IMR-90 (cell line): ENCODE results near the gene PUS3. TPM values are rescaled to one million over a fixed set of nuclear protein-coding genes. Genes with fewer than 3 reads are reported as not detected.

Experiments
- ATAC-seq: fragments of 200-7000 bp; cut with Tn5 transposase; 2 replicates; pipeline ENCODE4 v1.9.1; 2020; ENCODE audit warnings: low read depth, mild to moderate bottlenecking, moderate library complexity
- BruUV-seq: library from RNA; stranded (reverse); fragments of 400-500 nt; replicated peaks from 2 replicates; lab custom pipeline; 2021; lab: Mats Ljungman, UMichigan
- CTCF ChIA-PET: fragments of 300-600 bp; formaldehyde crosslinking; extraction: SDS; loops from one replicate; lab custom pipeline; 2021; ENCODE audit warnings: antibody characterized with exemption; lab: Yijun Ruan, JAX
- POLR2A ChIA-PET: fragments of 300-600 bp; sonication (Branson Sonifier 250); formaldehyde crosslinking; loops from one replicate; lab custom pipeline; 2022; ENCODE audit warnings: antibody characterized with exemption; ENCODE audit not compliant: unreplicated experiment; lab: Charles Lee
- DNase-seq: peaks from one replicate; pipeline ENCODE4 v3.0.0; 2013
- H2AFZ ChIP-seq: replicated peaks from 2 replicates; pipeline ENCODE3; 2013; ENCODE audit warnings: low read length, mild to moderate bottlenecking; ENCODE audit not compliant: poor library complexity
- H2AK5ac ChIP-seq: 2 replicates; pipeline ENCODE4 v1.6.1; 2013; ENCODE audit warnings: low read depth, low read length, inconsistent platforms
- H2AK9ac ChIP-seq: replicated peaks from 2 replicates; pipeline ENCODE3; 2013; ENCODE audit warnings: mild to moderate bottlenecking, low read depth, low read length, moderate library complexity; ENCODE audit not compliant: poor library complexity
- H2BK120ac ChIP-seq: 2 replicates; pipeline ENCODE4 v1.6.1; 2013; ENCODE audit warnings: low read depth, low read length, inconsistent platforms
- H2BK15ac ChIP-seq: 3 replicates; pipeline ENCODE4 v1.6.1; 2013; ENCODE audit warnings: low read depth, low read length, inconsistent platforms
- H2BK20ac ChIP-seq: 2 replicates; pipeline ENCODE4 v1.6.1; 2013; ENCODE audit warnings: low read depth, mild to moderate bottlenecking, inconsistent platforms, low read length, moderate library complexity
- H2BK5ac ChIP-seq: 2 replicates; pipeline ENCODE4 v1.6.1; 2013; ENCODE audit warnings: mild to moderate bottlenecking, low read depth, low read length, inconsistent platforms; ENCODE audit not compliant: poor library complexity, severe bottlenecking
- H3K14ac ChIP-seq: replicated peaks from 2 replicates; pipeline ENCODE4 v1.6.1; 2013; ENCODE audit warnings: low read depth, low read length, inconsistent platforms
- H3K18ac ChIP-seq: 2 replicates; pipeline ENCODE4 v1.6.1; 2013; ENCODE audit warnings: low read depth, low read length, control low read depth
- H3K23ac ChIP-seq: 2 replicates; pipeline ENCODE4 v1.6.1; 2013; ENCODE audit warnings: low read depth, low read length, inconsistent platforms
- H3K27ac ChIP-seq: 2 replicates; pipeline ENCODE4 v1.5.1; 2013; ENCODE audit warnings: mild to moderate bottlenecking, control low read depth, low read length; ENCODE audit not compliant: insufficient read depth
- H3K27me3 ChIP-seq: 2 replicates; pipeline ENCODE4 v1.6.1; 2013; ENCODE audit warnings: low read length; ENCODE audit not compliant: control insufficient read depth, insufficient read depth
- H3K36me3 ChIP-seq: 2 replicates; pipeline ENCODE4 v1.6.1; 2013; ENCODE audit warnings: low read length, mixed read lengths; ENCODE audit not compliant: control insufficient read depth, insufficient read depth
- H3K4ac ChIP-seq: 2 replicates; pipeline ENCODE4 v1.6.1; 2013; ENCODE audit warnings: low read depth, low read length, inconsistent platforms
- H3K4me1 ChIP-seq: 2 replicates; pipeline ENCODE4 v1.6.1; 2013; ENCODE audit warnings: low read length, mixed read lengths; ENCODE audit not compliant: control insufficient read depth, insufficient read depth
- H3K4me2 ChIP-seq: 2 replicates; pipeline ENCODE4 v1.6.1; 2013; ENCODE audit warnings: low read depth, mild to moderate bottlenecking, control low read depth, low read length, moderate library complexity
- H3K4me3 ChIP-seq: 2 replicates; pipeline ENCODE4 v1.5.1; 2013; ENCODE audit warnings: low read depth, mild to moderate bottlenecking, control low read depth, low read length, moderate library complexity; ENCODE audit not compliant: insufficient read depth
- H3K56ac ChIP-seq: 2 replicates; pipeline ENCODE4 v1.6.1; 2013; ENCODE audit warnings: low read length, inconsistent platforms; ENCODE audit not compliant: insufficient read depth; ENCODE audit errors: extremely low read depth
- H3K79me1 ChIP-seq, 2 experiments: 2 replicates each; pipeline ENCODE4 v1.6.1; 2013; ENCODE audit warnings: low read length in 2 of 2, inconsistent platforms in 1 of 2, low read depth in 1 of 2
- H3K9ac ChIP-seq: 2 replicates; pipeline ENCODE4 v1.6.1; 2013; ENCODE audit warnings: low read depth, low read length, control low read depth
- H3K9me1 ChIP-seq: 2 replicates; pipeline ENCODE4 v1.6.1; 2013; ENCODE audit warnings: low read length, inconsistent platforms; ENCODE audit not compliant: insufficient read depth
- H3K9me3 ChIP-seq: 2 replicates; pipeline ENCODE4 v1.6.1; 2013; ENCODE audit warnings: low read length; ENCODE audit not compliant: control insufficient read depth, insufficient read depth
- H4K20me1 ChIP-seq: 2 replicates; pipeline ENCODE4 v1.6.1; 2013; ENCODE audit warnings: low read length, inconsistent platforms; ENCODE audit not compliant: insufficient read depth
- H4K5ac ChIP-seq: 2 replicates; pipeline ENCODE4 v1.6.1; 2013; ENCODE audit warnings: mild to moderate bottlenecking, low read depth, low read length, control low read depth
- H4K8ac ChIP-seq, 2 experiments: 2 replicates each; pipeline ENCODE4 v1.6.1; 2013; ENCODE audit warnings: low read depth in 2 of 2, low read length in 2 of 2, control low read depth in 1 of 2, inconsistent platforms in 1 of 2
- H4K91ac ChIP-seq: 2 replicates; pipeline ENCODE4 v1.6.1; 2013; ENCODE audit warnings: low read depth, low read length, inconsistent platforms; ENCODE audit not compliant: insufficient read depth
- BHLHE40 ChIP-seq: fragments of 150-350 bp; IDR thresholded peaks from 2 replicates; pipeline ENCODE4 v1.6.1; 2016; ENCODE audit warnings: mild to moderate bottlenecking, low read depth, low read length
- CEBPB ChIP-seq: IDR thresholded peaks from 2 replicates; pipeline ENCODE4 v1.6.1; 2012; ENCODE audit warnings: low read depth, low read length, improper control_type of control experiment
- CTCF ChIP-seq: conservative IDR thresholded peaks from 2 replicates; pipeline ENCODE4 v1.5.1; 2012; ENCODE audit warnings: mild to moderate bottlenecking, low read depth, low read length, improper control_type of control experiment
- FOS ChIP-seq: fragments of 150-350 bp; IDR thresholded peaks from 2 replicates; pipeline ENCODE4 v1.6.1; 2016; ENCODE audit warnings: low read depth, low read length
- MAFK ChIP-seq: IDR thresholded peaks from 2 replicates; pipeline ENCODE4 v1.6.1; 2012; ENCODE audit warnings: low read depth, low read length, improper control_type of control experiment
- MAZ ChIP-seq: IDR thresholded peaks from 2 replicates; pipeline ENCODE4 v1.6.1; 2012; ENCODE audit warnings: low read depth, mild to moderate bottlenecking, low read length, improper control_type of control experiment, moderate library complexity, borderline replicate concordance
- MXI1 ChIP-seq: IDR thresholded peaks from 2 replicates; pipeline ENCODE4 v1.6.1; 2012; ENCODE audit warnings: low read depth, mild to moderate bottlenecking, low read length, moderate library complexity, borderline replicate concordance
- NFE2L2 ChIP-seq: fragments of 150-350 bp; IDR thresholded peaks from 2 replicates; pipeline ENCODE4 v1.6.1; 2016; ENCODE audit warnings: low read depth, mild to moderate bottlenecking, low read length
- POLR2A ChIP-seq: IDR thresholded peaks from 2 replicates; pipeline ENCODE4 v1.6.1; 2012; ENCODE audit warnings: mild to moderate bottlenecking, low read depth, low read length
- RAD21 ChIP-seq: IDR thresholded peaks from 2 replicates; pipeline ENCODE4 v1.6.1; 2012; ENCODE audit warnings: low read length, improper control_type of control experiment
- RCOR1 ChIP-seq: IDR thresholded peaks from 2 replicates; pipeline ENCODE4 v1.6.1; 2012; ENCODE audit warnings: mild to moderate bottlenecking, low read length, improper control_type of control experiment; ENCODE audit not compliant: insufficient replicate concordance
- RFX5 ChIP-seq: IDR thresholded peaks from 2 replicates; pipeline ENCODE4 v1.8.0; 2012; ENCODE audit warnings: low read depth, mild to moderate bottlenecking, low read length, moderate library complexity
- SMC3 ChIP-seq: fragments of 150-350 bp; IDR thresholded peaks from 2 replicates; pipeline ENCODE4 v1.6.1; 2016; ENCODE audit warnings: low read depth, mild to moderate bottlenecking, antibody characterized with exemption, low read length, moderate library complexity
- WGBS, 2 experiments: methylation state at CpG; one replicate each; pipeline versions ENCODE4 v1.1.5 to v1.1.7; 2013; ENCODE audit warnings: missing lambda C conversion rate in 2 of 2; ENCODE audit not compliant: insufficient read length in 1 of 2; ENCODE audit errors: extremely low coverage in 2 of 2; 5-methylcytosine and 5-hydroxymethylcytosine counted together
- dilution Hi-C: fragments of 300-500 bp; cut with HindIII; formaldehyde crosslinking; loops from one replicate; pipeline ENCODE4 v1.14.3; 2018; ENCODE audit warnings: low sequenced_read_pairs; ENCODE audit not compliant: unreplicated experiment
- in situ Hi-C: fragments of 300-500 bp; cut with MboI; formaldehyde crosslinking; loops from 3 replicates; pipeline ENCODE4 v1.14.3; 2019; ENCODE audit warnings: low sequenced_read_pairs, inconsistent platforms, mixed read lengths
- intact Hi-C: fragments of 100-400 bp; cut with micrococcal nuclease; formaldehyde crosslinking; loops from 2 replicates; pipeline ENCODE4 v1.10.0; 2022
- polyA plus RNA-seq, 3 experiments: library from polyadenylated mRNA; depleted of rRNA; stranded (reverse); fragments of >200 nt; gene quantifications; 2 replicates each; pipeline ENCODE4 v1.2.3, GENCODE V29; 2012; ENCODE audit warnings: low replicate concordance in 1 of 3
- total RNA-seq: library from RNA; depleted of rRNA; stranded (reverse); fragments of >200 nt; gene quantifications from 2 replicates; pipeline ENCODE4 v1.2.3, GENCODE V29; 2012
- TF ChIP-seq, protein P1 (sequence below): fragments of 150-350 bp; IDR thresholded peaks from 2 replicates; pipeline ENCODE4 v1.6.1; 2017; ENCODE audit warnings: mild to moderate bottlenecking, antibody characterized with exemption, low read length, low read depth
- TF ChIP-seq, protein P2 (sequence below): fragments of 150-350 bp; IDR thresholded peaks from 2 replicates; pipeline ENCODE4 v1.6.1; 2016; ENCODE audit warnings: low read depth, mild to moderate bottlenecking, low read length, moderate library complexity, borderline replicate concordance

The PUS3 gene
- total and polyA plus RNA-seq, 2 of the 4 experiments (the other 2 are of a cell fraction), result 6.1 to 11.7 TPM

DNA sequence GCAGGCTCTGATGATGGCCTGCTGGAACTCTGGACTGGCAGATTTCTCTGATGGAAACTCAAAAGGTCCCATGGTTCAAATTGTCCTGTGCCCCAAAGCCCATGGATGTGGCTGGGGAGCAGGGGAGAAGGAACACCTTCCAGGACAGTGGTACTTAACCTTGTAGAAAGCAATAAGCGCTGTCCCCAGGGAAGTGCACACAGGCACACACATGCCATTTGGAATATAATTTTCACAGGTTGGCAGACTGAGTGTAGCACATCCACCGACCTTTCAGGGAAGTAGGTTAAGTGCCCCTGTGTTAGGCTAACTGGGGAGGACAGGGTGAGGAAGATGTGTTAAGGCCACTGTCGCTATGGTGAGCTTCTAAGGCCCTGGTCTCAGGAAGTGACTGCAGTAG is 19.1 kb upstream of the PUS3 start:
- no peak overlapping the region for H4K8ac ChIP-seq
- no peak overlapping the region for H3K14ac ChIP-seq
- in situ Hi-C loops, result no loop called here
- no peak overlapping the region for H2AK9ac ChIP-seq
- no peak for TF ChIP-seq FOS
- TF ChIP-seq CTCF, result no peak
- no peak for TF ChIP-seq MAZ
- no peak for TF ChIP-seq RAD21
- TF ChIP-seq POLR2A, result no peak
- TF ChIP-seq BHLHE40, result no peak
- no peak for TF ChIP-seq NFE2L2
- no peak for TF ChIP-seq RCOR1
- TF ChIP-seq, protein P1, sequence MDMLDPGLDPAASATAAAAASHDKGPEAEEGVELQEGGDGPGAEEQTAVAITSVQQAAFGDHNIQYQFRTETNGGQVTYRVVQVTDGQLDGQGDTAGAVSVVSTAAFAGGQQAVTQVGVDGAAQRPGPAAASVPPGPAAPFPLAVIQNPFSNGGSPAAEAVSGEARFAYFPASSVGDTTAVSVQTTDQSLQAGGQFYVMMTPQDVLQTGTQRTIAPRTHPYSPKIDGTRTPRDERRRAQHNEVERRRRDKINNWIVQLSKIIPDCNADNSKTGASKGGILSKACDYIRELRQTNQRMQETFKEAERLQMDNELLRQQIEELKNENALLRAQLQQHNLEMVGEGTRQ, result no peak
- no peak for TF ChIP-seq MXI1
- no peak for TF ChIP-seq MAFK
- TF ChIP-seq, protein P2, sequence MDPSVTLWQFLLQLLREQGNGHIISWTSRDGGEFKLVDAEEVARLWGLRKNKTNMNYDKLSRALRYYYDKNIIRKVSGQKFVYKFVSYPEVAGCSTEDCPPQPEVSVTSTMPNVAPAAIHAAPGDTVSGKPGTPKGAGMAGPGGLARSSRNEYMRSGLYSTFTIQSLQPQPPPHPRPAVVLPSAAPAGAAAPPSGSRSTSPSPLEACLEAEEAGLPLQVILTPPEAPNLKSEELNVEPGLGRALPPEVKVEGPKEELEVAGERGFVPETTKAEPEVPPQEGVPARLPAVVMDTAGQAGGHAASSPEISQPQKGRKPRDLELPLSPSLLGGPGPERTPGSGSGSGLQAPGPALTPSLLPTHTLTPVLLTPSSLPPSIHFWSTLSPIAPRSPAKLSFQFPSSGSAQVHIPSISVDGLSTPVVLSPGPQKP, result no peak
- no peak for TF ChIP-seq RFX5
- TF ChIP-seq CEBPB, result no peak
- no peak for TF ChIP-seq SMC3
- dilution Hi-C loops, result loop anchor here (25.0 kb wide), 1 partner anchor 290 kb away; the partner anchor contains the start of genes FAM118B and RPUSD4
- H2AK5ac ChIP-seq, result no peak overlapping the region
- WGBS, 2 experiments, result no CpG with 5 or more reads among the region's 3 CpGs
- H3K79me1 ChIP-seq, result no peaks in the 10 kb centered on the region
- H3K9ac ChIP-seq, result no peak overlapping the region
- H3K18ac ChIP-seq, result no peak overlapping the region
- no peak for DNase-seq
- no peak overlapping the region for H3K4me2 ChIP-seq
- CTCF ChIA-PET, result no interaction called here
- H2BK15ac ChIP-seq, result no peak overlapping the region
- H4K20me1 ChIP-seq, result no peaks in the 10 kb centered on the region
- no peak overlapping the region for H2BK5ac ChIP-seq
- H2AFZ ChIP-seq, result no peak overlapping the region
- H3K27ac ChIP-seq, result no peak overlapping the region
- H3K27me3 ChIP-seq, result peaks cover 40% of the 10 kb centered on the region
- H3K36me3 ChIP-seq, result no peaks in the 10 kb centered on the region
- H3K4me1 ChIP-seq, result no peaks in the 10 kb centered on the region
- H3K9me3 ChIP-seq, result no peaks in the 10 kb centered on the region
- no TSS peak for BruUV-seq
- no peaks in the 10 kb centered on the region for H3K9me1 ChIP-seq
- no peak overlapping the region for H3K4ac ChIP-seq
- no peak overlapping the region for H4K91ac ChIP-seq
- POLR2A ChIA-PET, result no interaction called here
- no peak overlapping the region for H3K23ac ChIP-seq
- no peak overlapping the region for H2BK20ac ChIP-seq
- no peak overlapping the region for H4K5ac ChIP-seq
- no peak for ATAC-seq
- no peak overlapping the region for H3K4me3 ChIP-seq
- intact Hi-C loops, result loop anchor here (2.0 kb wide), 1 partner anchor 141 kb away; the partner anchor contains the start of gene CDON
- H3K56ac ChIP-seq, result no peak overlapping the region
- no peak overlapping the region for H2BK120ac ChIP-seq
